HT1080 (cell line): ENCODE data around the gene CNGA1. TPM values are rescaled to one million over a fixed set of nuclear protein-coding genes. Genes with fewer than 3 reads are reported as not detected.

Experiments
- DNase-seq: peaks from one replicate; pipeline ENCODE4 v3.0.0-alpha.2; 2015; ENCODE audit warnings: low read depth
- total RNA-seq: library from RNA; depleted of rRNA; stranded (reverse); fragments of >200 nt; shearing (Covaris generic); gene quantifications from 2 replicates; pipeline ENCODE4 v1.2.3, GENCODE V29; 2014; rRNA removed

Gene CNGA1
- total RNA-seq, 1 experiment from 2014 or later = not detected

DNA sequence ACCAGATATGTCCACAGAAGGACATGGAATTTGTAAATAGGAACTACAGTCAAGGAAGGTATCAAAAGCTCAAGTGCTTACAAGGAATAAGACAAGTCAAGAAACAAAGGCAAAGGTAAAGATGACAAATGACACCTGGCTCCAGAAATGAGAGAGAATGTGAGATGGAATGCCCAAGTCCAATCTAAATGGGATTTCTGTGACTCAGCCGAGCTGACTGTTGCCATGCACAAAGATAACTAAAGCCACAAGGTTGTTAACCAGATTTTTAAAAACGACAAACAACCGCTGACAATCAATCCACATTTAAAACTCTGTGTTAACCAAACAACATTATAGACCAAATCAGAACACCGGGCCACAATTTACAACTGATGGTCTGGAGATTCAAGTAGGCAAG is 103.2 kb downstream of the CNGA1 start:
- peak; percentile 26 for DNase-seq

DNA sequence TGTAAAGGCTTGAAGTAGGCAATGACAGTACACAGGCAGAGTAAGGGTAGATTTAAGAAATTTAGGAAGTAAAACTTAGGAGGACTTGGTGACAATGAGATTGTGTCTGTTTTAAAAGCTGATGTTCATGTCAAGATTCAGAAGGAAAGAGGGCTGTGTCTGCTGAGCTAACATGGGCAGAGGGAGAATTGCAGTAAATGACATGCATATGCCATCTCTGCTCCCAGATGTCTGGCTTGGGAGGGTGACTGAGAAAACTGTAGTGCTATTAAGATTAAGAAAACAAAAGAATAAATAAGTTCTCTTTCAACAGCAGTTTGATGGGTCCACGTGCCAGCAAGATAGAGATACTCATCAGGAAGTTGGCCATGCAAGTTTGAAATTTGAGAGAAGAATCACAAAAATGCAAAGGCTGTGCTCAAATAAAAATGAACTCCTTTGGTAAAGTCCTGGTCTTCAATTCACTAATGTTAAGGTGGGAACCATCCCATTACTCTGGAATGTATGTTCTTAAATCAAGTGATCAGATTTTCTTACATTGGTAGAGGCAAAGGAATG is 109.3 kb downstream of the CNGA1 start:
- no peak for DNase-seq

GRCh38 chr4:47899639-47900038 is 116.8 kb downstream of the CNGA1 start:
- DNase-seq = no peak

DNA sequence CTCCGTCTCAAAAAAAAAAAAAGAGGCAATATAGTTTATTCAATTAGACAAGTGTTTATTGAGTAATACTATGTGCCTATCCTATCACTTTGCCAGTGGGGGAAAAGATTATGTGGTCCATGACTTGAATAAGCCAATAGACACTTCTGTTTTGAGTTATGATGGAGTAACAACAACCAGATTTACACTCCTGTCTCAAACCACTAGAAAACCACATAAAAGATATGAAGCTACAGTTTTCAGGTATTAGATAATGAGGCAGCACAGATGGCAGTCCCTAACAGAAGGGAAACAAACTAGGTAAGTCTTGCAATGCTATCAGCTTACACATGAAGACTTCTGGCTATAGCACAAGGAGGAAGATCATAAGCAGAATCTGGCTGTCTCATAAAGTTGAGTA is 124.6 kb downstream of the CNGA1 start:
- DNase-seq = no peak

Other genes with a start within 250 kb of the CNGA1 start
- gene CORIN, start 178.6 kb downstream of the CNGA1 start, total RNA-seq = 0.51 and 0.73 TPM in 2 replicates
- 9.1 and 12.7 TPM in 2 replicates for gene NFXL1, start 102.1 kb downstream of the CNGA1 start, total RNA-seq
- gene NIPAL1, start 91 bp upstream of the CNGA1 start, total RNA-seq = 2.1 and 3.8 TPM in 2 replicates
- 0.06 and 0.07 TPM in 2 replicates for gene TXK, start 117.6 kb upstream of the CNGA1 start, total RNA-seq